Vagina (tissue), 2 donors: ENCODE data around the gene SON.

ENCODE experiments used
- CTCF ChIP-seq, 3 experiments: fragments of 450-650 bp in 2 of 3; fragments of 200-600 bp in 1 of 3; sonication (generic) in 1 of 3; IDR thresholded peaks; one replicate each; pipeline ENCODE4 v1.5.1; 2017 to 2019; ENCODE audit warnings: antibody characterized with exemption in 3 of 3, mild to moderate bottlenecking in 2 of 3, moderate library complexity in 2 of 3
- POLR2A ChIP-seq, 2 donors: fragments of 450-650 bp; IDR thresholded peaks; one replicate each; pipeline ENCODE4 v1.6.1; 2017; ENCODE audit warnings: antibody characterized with exemption in 2 of 2, mild to moderate bottlenecking in 2 of 2, moderate library complexity in 2 of 2

DNA sequence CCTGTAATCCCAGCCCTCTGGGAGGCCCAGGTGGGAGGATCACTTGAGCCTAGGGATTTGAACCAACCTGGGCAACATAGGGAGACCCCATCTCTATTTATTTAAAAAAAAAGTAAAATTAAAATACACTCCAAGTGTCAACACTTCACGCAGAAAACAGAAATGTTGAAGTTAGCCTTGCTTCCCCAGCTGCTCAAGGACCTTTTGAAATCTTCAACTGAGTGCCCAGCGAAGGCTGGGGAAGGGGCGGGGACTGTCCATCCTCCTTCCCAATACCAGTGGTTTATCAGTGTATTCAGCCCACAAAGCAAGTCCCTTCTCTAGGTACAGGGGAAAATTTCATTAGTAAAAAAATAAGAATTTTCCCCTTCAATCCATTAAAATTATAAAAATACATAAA lies 49.1 kb upstream of the SON start:
- TF ChIP-seq CTCF (IDR thresholded peaks at IDR 0.05) (no peak), POLR2A (IDR thresholded peaks at IDR 0.05) (no peak)
